CD4-positive, alpha-beta memory T cell (primary cell): ENCODE data around the gene TBC1D30. TPM values are rescaled to one million over a fixed set of nuclear protein-coding genes. Genes with fewer than 3 reads are reported as not detected.
"Not testable (repeated sequence)": the region's sequence is repeated elsewhere in the genome, so short reads cannot be mapped to it uniquely, and the experiment has no call there.

Experiments used
- CTCF ChIA-PET: fragments of 350-600 bp; sonication (Branson Sonifier 250); formaldehyde crosslinking; loops from one replicate; lab custom pipeline; 2021; ENCODE audit warnings: inconsistent platforms; ENCODE audit not compliant: partially characterized antibody; lab: Charles Lee
- POLR2A ChIA-PET: fragments of 350-600 bp; sonication (Branson Sonifier 250); formaldehyde crosslinking; loops from one replicate; lab custom pipeline; 2021; ENCODE audit not compliant: partially characterized antibody; lab: Charles Lee
- DNase-seq, 5 donors: peaks; one replicate each; pipeline versions ENCODE4 v3.0.0 to v3.0.0-alpha.2; 2020 to 2022; ENCODE audit warnings: mixed read lengths in 1 of 5
- H3K27ac ChIP-seq: one replicate; pipeline ENCODE4 v1.7.0; 2013; ENCODE audit warnings: low read depth, low read length
- H3K27me3 ChIP-seq: 2 replicates; pipeline ENCODE4 v1.7.0; 2013; ENCODE audit warnings: mild to moderate bottlenecking, low read length, moderate library complexity; ENCODE audit not compliant: insufficient read depth
- H3K36me3 ChIP-seq: 2 replicates; pipeline ENCODE4 v1.7.0; 2013; ENCODE audit warnings: mild to moderate bottlenecking, low read length, moderate library complexity; ENCODE audit not compliant: insufficient read depth
- H3K4me1 ChIP-seq: 2 replicates; pipeline ENCODE4 v1.7.0; 2013; ENCODE audit warnings: mild to moderate bottlenecking, low read length, moderate library complexity; ENCODE audit not compliant: insufficient read depth
- H3K4me3 ChIP-seq, 2 donors: one replicate each; pipeline ENCODE4 v1.7.0; 2013; ENCODE audit warnings: low read length in 2 of 2, mild to moderate bottlenecking in 1 of 2
- H3K9me3 ChIP-seq, 2 donors: one replicate each; pipeline ENCODE4 v1.7.0; 2013; ENCODE audit warnings: low read length in 2 of 2, control low read depth in 1 of 2; ENCODE audit not compliant: control insufficient read depth in 1 of 2
- H3K27ac Mint-ChIP-seq, 7 donors: one replicate each; pipeline ENCODE4 v1.8.0; 2020 to 2021; ENCODE audit warnings: mixed read lengths in 7 of 7, mild to moderate bottlenecking in 6 of 7, inconsistent platforms in 3 of 7, moderate library complexity in 3 of 7
- H3K27me3 Mint-ChIP-seq, 2 donors: one replicate each; pipeline ENCODE4 v1.8.0; 2020 to 2021; ENCODE audit warnings: mixed read lengths in 2 of 2
- H3K36me3 Mint-ChIP-seq, 2 donors: one replicate each; pipeline ENCODE4 v1.8.0; 2020 to 2021; ENCODE audit warnings: mixed read lengths in 2 of 2, inconsistent platforms in 1 of 2, mild to moderate bottlenecking in 1 of 2
- H3K4me1 Mint-ChIP-seq, 4 donors: one replicate each; pipeline ENCODE4 v1.8.0; 2020 to 2021; ENCODE audit warnings: mixed read lengths in 4 of 4, mild to moderate bottlenecking in 1 of 4
- H3K4me3 Mint-ChIP-seq, 8 donors: one replicate each; pipeline ENCODE4 v1.8.0; 2020 to 2021; ENCODE audit warnings: mixed read lengths in 8 of 8, mild to moderate bottlenecking in 7 of 8, moderate library complexity in 6 of 8, inconsistent platforms in 3 of 8
- H3K9me3 Mint-ChIP-seq, 8 donors: one replicate each; pipeline ENCODE4 v1.8.0; 2020 to 2021; ENCODE audit warnings: mixed read lengths in 8 of 8, mild to moderate bottlenecking in 5 of 8, inconsistent platforms in 3 of 8, moderate library complexity in 1 of 8
- intact Hi-C: fragments of 100-400 bp; cut with micrococcal nuclease; formaldehyde crosslinking; loops from one replicate; pipeline ENCODE4 v1.15.1; 2023
- polyA plus RNA-seq, 2 donors: library from polyadenylated mRNA; unstranded; fragments of 300-500 nt; fragmentation: Illumina TruSeq; gene quantifications; one replicate each; pipeline ENCODE4 v1.2.3, GENCODE V29; 2021
- total RNA-seq, 2 experiments: library from RNA; stranded (reverse); gene quantifications; one replicate each; pipeline ENCODE4 v1.2.3, GENCODE V29; 2021

The TBC1D30 gene
- total and polyA plus RNA-seq, 4 experiments from 2014 or later, result 0.55 to 0.73 TPM; not detected in 2

- intact Hi-C loops, result loop anchor here (1.0 kb wide), 1 partner anchor 430 kb away; no protein-coding TSS in a partner anchor
- H3K9me3 Mint-ChIP-seq, POLR2A ChIA-PET, H3K27ac Mint-ChIP-seq, H3K4me1 Mint-ChIP-seq, H3K36me3 ChIP-seq, H3K36me3 Mint-ChIP-seq, H3K4me3 Mint-ChIP-seq, H3K4me1 ChIP-seq, H3K9me3 ChIP-seq, H3K27ac ChIP-seq, H3K27me3 ChIP-seq, H3K4me3 ChIP-seq: not testable (repeated sequence)
- CTCF ChIA-PET, result interaction anchor here (0.8 to 3.4 kb wide), 12 partner anchors 8 to 367 kb away, joined by 3 to 15 read pairs (median 6); partner anchors contain the start of gene LEMD3
- peak in 3 of 5 donors; percentile 30 to 41 (median 36) for DNase-seq
- peaks cover 30 to 38% of the 10 kb centered on the region in 2 donors for H3K27me3 Mint-ChIP-seq
Measured at GRCh38 chr12:64802180-64802775, 22.2 kb upstream of the TBC1D30 start.

GRCh38 chr12:64806173-64806572, 18.3 kb upstream of the TBC1D30 start:
- Mint-ChIP-seq H3K4me1 (peaks cover 0 to 5% (median 3%) of the 10 kb centered on the region in 4 donors), H3K36me3 (no peaks in the 10 kb centered on the region), H3K4me3 (no peak overlapping the region), H3K9me3 (no peaks in the 10 kb centered on the region), H3K27me3 (peaks cover 30 to 32% of the 10 kb centered on the region in 2 donors), H3K27ac (no peak overlapping the region)
- no peaks in the 10 kb centered on the region for H3K9me3 ChIP-seq
- H3K27me3 ChIP-seq, result no peaks in the 10 kb centered on the region
- ChIA-PET CTCF (interaction anchor here (3.5 kb wide), 1 partner anchor 10 kb away, joined by 28 read pairs; no protein-coding TSS in a partner anchor), POLR2A (no interaction called here)
- H3K4me1 ChIP-seq, result peaks cover 3% of the 10 kb centered on the region
- H3K4me3 ChIP-seq, result no peak overlapping the region
- DNase-seq, result no peak
- intact Hi-C loops, result no loop called here
- no peak overlapping the region for H3K27ac ChIP-seq
- H3K36me3 ChIP-seq, result no peaks in the 10 kb centered on the region

GRCh38 chr12:64806593-64807460, 17.6 kb upstream of the TBC1D30 start:
- H3K4me1 ChIP-seq, result peaks cover 3% of the 10 kb centered on the region
- intact Hi-C loops, result no loop called here
- no peak for DNase-seq
- H3K27me3 ChIP-seq, result no peaks in the 10 kb centered on the region
- Mint-ChIP-seq H3K36me3 (no peaks in the 10 kb centered on the region), H3K27ac (no peak overlapping the region), H3K4me3 (no peak overlapping the region), H3K9me3 (no peaks in the 10 kb centered on the region), H3K27me3 (peaks cover 28 to 34% of the 10 kb centered on the region in 2 donors), H3K4me1 (peaks cover 0 to 5% (median 3%) of the 10 kb centered on the region in 4 donors)
- CTCF ChIA-PET, result interaction anchor here (3.5 kb wide), 1 partner anchor 11 kb away, joined by 28 read pairs; no protein-coding TSS in a partner anchor
- H3K36me3 ChIP-seq, result no peaks in the 10 kb centered on the region
- H3K4me3 ChIP-seq, result no peak overlapping the region
- no peaks in the 10 kb centered on the region for H3K9me3 ChIP-seq
- no peak overlapping the region for H3K27ac ChIP-seq
- POLR2A ChIA-PET, result no interaction called here

GRCh38 chr12:64808110-64808509, 16.3 kb upstream of the TBC1D30 start:
- H3K4me1 ChIP-seq, result no peaks in the 10 kb centered on the region
- POLR2A ChIA-PET, result no interaction called here
- intact Hi-C loops, result no loop called here
- Mint-ChIP-seq H3K36me3 (no peaks in the 10 kb centered on the region), H3K27me3 (peaks cover 30 to 33% of the 10 kb centered on the region in 2 donors), H3K4me3 (no peak overlapping the region), H3K4me1 (peaks cover 0 to 4% (median 0%) of the 10 kb centered on the region in 4 donors), H3K9me3 (no peaks in the 10 kb centered on the region), H3K27ac (no peak overlapping the region)
- DNase-seq, result no peak
- no peaks in the 10 kb centered on the region for H3K27me3 ChIP-seq
- CTCF ChIA-PET, result interaction anchor here (3.5 kb wide), 1 partner anchor 12 kb away, joined by 28 read pairs; no protein-coding TSS in a partner anchor
- H3K9me3 ChIP-seq, result no peaks in the 10 kb centered on the region
- H3K4me3 ChIP-seq, result no peak overlapping the region
- no peak overlapping the region for H3K27ac ChIP-seq
- no peaks in the 10 kb centered on the region for H3K36me3 ChIP-seq

GRCh38 chr12:64810831-64811230, 13.6 kb upstream of the TBC1D30 start:
- no peak overlapping the region for H3K27ac Mint-ChIP-seq
- Histone ChIP-seq H3K4me1 (no peaks in the 10 kb centered on the region), H3K4me3 (no peak overlapping the region), H3K27ac (no peak overlapping the region), H3K36me3 (no peaks in the 10 kb centered on the region), H3K9me3 (no peaks in the 10 kb centered on the region), H3K27me3 (no peaks in the 10 kb centered on the region)
- intact Hi-C loops, result no loop called here
- no peaks in the 10 kb centered on the region for H3K36me3 Mint-ChIP-seq
- peaks cover 0 to 4% (median under 1%) of the 10 kb centered on the region in 4 donors for H3K4me1 Mint-ChIP-seq
- H3K27me3 Mint-ChIP-seq, result peaks cover 27 to 38% of the 10 kb centered on the region in 2 donors
- H3K4me3 Mint-ChIP-seq, result no peak overlapping the region
- POLR2A ChIA-PET, result no interaction called here
- no peak for DNase-seq
- CTCF ChIA-PET, result interaction anchor here (0.8 to 1.8 kb wide), 3 partner anchors 10 to 260 kb away, joined by 3 to 7 read pairs (median 4); no protein-coding TSS in a partner anchor
- H3K9me3 Mint-ChIP-seq, result no peaks in the 10 kb centered on the region

DNA sequence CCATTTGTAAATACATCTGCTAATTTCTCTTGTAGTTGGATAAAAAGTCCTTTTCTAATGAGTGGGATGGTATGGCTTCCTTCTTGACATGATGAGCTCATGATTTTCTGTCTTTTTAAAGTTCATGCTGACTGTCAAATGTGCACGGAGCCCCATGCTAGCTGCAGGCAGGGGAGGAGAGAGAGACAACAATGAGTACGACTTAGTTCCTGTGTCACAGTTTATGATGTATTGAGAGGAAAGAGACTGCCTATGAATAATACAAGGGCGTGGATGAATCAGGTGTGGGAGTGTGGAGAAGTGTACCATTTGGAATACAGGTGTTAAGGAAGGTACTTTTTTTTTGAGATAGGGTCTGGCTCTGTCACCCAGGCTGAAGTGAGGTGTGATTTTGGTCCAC, 10.7 kb upstream of the TBC1D30 start:
- no peaks in the 10 kb centered on the region for H3K36me3 Mint-ChIP-seq
- DNase-seq, result no peak
- intact Hi-C loops, result no loop called here
- CTCF ChIA-PET, result interaction anchor here (0.7 to 1.3 kb wide), 2 partner anchors 18 kb away, joined by 3 to 4 read pairs; no protein-coding TSS in a partner anchor
- H3K36me3 ChIP-seq, result no peaks in the 10 kb centered on the region
- H3K4me3 ChIP-seq, result no peak overlapping the region
- no peaks in the 10 kb centered on the region for H3K9me3 Mint-ChIP-seq
- H3K4me1 Mint-ChIP-seq, result peaks cover 0 to 2% (median 0%) of the 10 kb centered on the region in 4 donors
- H3K27me3 Mint-ChIP-seq, result peaks cover 16 to 23% of the 10 kb centered on the region in 2 donors
- H3K27ac Mint-ChIP-seq, result no peak overlapping the region
- POLR2A ChIA-PET, result interaction anchor here (1.0 kb wide), 1 partner anchor 16 kb away, joined by 3 read pairs; no protein-coding TSS in a partner anchor
- no peak overlapping the region for H3K4me3 Mint-ChIP-seq
- no peaks in the 10 kb centered on the region for H3K9me3 ChIP-seq
- H3K27me3 ChIP-seq, result no peaks in the 10 kb centered on the region
- no peak overlapping the region for H3K27ac ChIP-seq
- no peaks in the 10 kb centered on the region for H3K4me1 ChIP-seq

GRCh38 chr12:64814432-64814831, 10.0 kb upstream of the TBC1D30 start:
- Mint-ChIP-seq H3K27me3 (peaks cover 16 to 22% of the 10 kb centered on the region in 2 donors), H3K4me1 (peaks cover 0 to 2% (median 0%) of the 10 kb centered on the region in 4 donors), H3K9me3 (no peaks in the 10 kb centered on the region), H3K36me3 (no peaks in the 10 kb centered on the region), H3K27ac (no peak overlapping the region), H3K4me3 (no peak overlapping the region)
- no peaks in the 10 kb centered on the region for H3K4me1 ChIP-seq
- no peak overlapping the region for H3K4me3 ChIP-seq
- no peaks in the 10 kb centered on the region for H3K9me3 ChIP-seq
- CTCF ChIA-PET, result interaction anchor here (0.7 to 2.1 kb wide), 2 partner anchors 13 to 18 kb away, joined by 3 to 10 read pairs; no protein-coding TSS in a partner anchor
- no peak for DNase-seq
- intact Hi-C loops, result no loop called here
- POLR2A ChIA-PET, result interaction anchor here (1.0 kb wide), 1 partner anchor 17 kb away, joined by 3 read pairs; no protein-coding TSS in a partner anchor
- H3K27me3 ChIP-seq, result no peaks in the 10 kb centered on the region
- no peak overlapping the region for H3K27ac ChIP-seq
- H3K36me3 ChIP-seq, result no peaks in the 10 kb centered on the region
